Mononuclear cell (primary cell): Measurements from ENCODE around the gene CCDC167. TPM values are rescaled to one million over a fixed set of nuclear protein-coding genes. Genes with fewer than 3 reads are reported as not detected.

Experiments
- H3K27me3 ChIP-seq: 2 replicates; pipeline ENCODE4 v1.6.0; 2011; ENCODE audit warnings: low read length, control low read depth; ENCODE audit not compliant: insufficient read depth
- H3K4me1 ChIP-seq: 2 replicates; pipeline ENCODE4 v1.5.1; 2011; ENCODE audit warnings: mild to moderate bottlenecking, low read length, control low read depth; ENCODE audit not compliant: insufficient read depth
- H3K4me3 ChIP-seq: 2 replicates; pipeline ENCODE4 v1.5.1; 2011; ENCODE audit warnings: mild to moderate bottlenecking, low read length, moderate library complexity
- H3K9me3 ChIP-seq: 2 replicates; pipeline ENCODE4 v1.5.1; 2011; ENCODE audit warnings: low read depth, mild to moderate bottlenecking, control low read depth, low read length
- total RNA-seq: library from RNA; depleted of rRNA; stranded (reverse); fragments of >200 nt; gene quantifications from one replicate; pipeline ENCODE4 v1.2.3, GENCODE V29; 2012

Gene CCDC167
- total RNA-seq, 1 donor: 4.2 TPM

DNA sequence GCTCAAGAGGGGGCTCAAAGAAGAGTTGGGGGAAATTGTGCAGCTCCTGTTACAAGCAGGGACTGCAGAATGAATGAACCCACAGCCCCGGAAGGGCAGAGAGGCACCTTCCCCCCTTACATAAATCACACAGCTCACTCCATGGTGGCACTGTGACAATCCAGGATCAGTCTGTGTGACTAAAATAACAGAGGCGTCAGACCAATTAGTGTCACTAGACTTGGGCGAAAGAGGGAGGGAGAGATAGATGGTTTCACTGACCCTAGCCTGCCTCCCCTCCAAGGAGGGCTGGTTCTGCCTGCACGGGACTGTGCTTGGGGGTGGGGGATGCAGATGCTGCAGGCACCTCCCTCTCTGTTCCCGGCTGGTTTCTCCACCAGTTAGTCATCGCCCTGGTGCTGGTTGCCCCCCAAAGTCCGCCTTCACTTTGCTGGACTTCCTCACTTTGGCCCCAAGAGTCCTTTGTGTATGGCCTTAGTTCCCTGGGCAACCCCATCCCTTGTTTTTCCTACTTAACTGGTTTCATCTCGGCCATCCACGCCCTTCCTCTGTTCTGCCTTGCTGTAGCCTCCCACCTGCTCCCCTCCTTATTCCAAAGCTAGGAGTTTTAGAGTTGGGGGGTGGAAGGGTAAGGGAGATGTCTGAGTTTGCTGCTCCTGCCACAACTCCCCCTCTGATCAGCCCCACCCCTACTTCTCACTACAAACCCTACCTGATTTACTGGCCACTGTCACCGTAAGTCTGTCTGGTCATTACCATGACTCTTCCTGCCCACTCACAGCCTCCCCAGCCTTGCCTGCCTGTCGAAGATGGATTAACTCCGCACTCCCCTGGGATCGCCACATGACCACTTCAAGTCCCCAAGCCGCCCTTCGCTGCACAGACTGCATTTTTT, 17.7 kb downstream of the CCDC167 start:
- H3K4me3 ChIP-seq: no peak overlapping the region
- no peaks in the 10 kb centered on the region for H3K9me3 ChIP-seq
- H3K27me3 ChIP-seq: no peaks in the 10 kb centered on the region
- H3K4me1 ChIP-seq: no peaks in the 10 kb centered on the region

DNA sequence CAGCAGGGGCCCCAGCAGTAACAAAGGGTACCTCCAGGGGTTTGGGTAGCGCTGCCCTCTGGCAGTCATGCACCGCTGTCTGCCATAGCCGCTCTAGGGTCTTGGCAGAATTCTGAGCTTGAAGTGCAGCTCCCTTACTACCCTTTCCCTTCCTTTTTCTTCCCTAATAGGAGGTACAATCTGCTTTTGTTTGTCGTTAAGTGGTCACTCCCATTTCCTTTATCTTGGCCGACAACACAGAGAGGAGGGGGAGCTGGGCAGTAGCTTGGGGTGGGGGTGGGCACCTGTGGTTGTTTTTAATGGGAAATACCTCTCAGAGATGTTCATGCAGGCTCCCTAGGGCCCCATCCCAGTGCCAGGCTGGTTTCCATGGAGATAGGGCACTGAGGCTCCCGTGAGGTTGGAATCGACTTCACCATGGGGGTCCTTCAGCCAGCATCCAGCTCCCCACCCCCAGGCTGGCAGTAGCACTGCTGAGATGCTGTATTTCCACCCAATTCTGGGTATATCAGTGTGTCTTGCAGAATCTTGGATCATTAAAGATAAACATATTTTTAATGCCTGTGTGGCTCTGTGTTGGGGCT, 18.6 kb downstream of the CCDC167 start:
- Histone ChIP-seq H3K27me3 (no peaks in the 10 kb centered on the region), H3K4me1 (no peaks in the 10 kb centered on the region), H3K4me3 (no peak overlapping the region), H3K9me3 (no peaks in the 10 kb centered on the region)

GRCh38 chr6:37480118-37480736, 19.5 kb downstream of the CCDC167 start:
- Histone ChIP-seq H3K4me3 (no peak overlapping the region), H3K27me3 (no peaks in the 10 kb centered on the region), H3K4me1 (no peaks in the 10 kb centered on the region), H3K9me3 (no peaks in the 10 kb centered on the region)

DNA sequence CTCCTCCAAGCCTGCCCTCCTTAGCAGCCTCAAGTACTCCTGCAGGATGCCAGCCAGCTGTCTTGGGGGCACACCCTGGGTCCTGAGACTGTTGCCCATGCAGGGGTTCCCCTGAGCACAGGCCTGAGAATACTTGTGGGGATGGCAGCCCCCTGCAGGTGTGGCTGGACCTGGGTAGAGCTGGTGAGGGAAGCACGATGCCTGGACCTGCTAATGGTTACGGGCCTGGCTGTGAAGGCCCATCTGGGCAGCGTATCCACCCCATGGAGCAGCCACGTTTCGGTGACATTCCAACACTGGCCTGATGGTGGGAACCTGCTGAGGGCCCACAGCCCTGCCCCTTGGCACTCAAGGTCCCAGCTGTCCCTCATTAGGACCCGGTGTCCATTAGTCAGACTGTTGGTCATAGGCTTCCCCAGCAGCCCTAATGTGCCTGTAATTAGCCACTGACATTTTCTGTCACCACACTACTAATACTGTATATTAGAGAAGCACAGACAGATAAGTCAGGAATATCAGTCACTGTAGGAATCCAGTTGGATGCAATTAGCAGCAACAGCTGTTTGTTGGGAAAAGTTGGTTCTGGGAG, 20.3 kb downstream of the CCDC167 start:
- no peaks in the 10 kb centered on the region for H3K9me3 ChIP-seq

GRCh38 chr6:37478827-37479226, 20.9 kb downstream of the CCDC167 start:
- H3K9me3 ChIP-seq: no peaks in the 10 kb centered on the region
- no peak overlapping the region for H3K4me3 ChIP-seq
- H3K27me3 ChIP-seq: no peaks in the 10 kb centered on the region
- H3K4me1 ChIP-seq: no peaks in the 10 kb centered on the region

More for the DNA sequence above, 20.3 kb downstream of the CCDC167 start:
- no peaks in the 10 kb centered on the region for H3K27me3 ChIP-seq
- H3K4me1 ChIP-seq: no peaks in the 10 kb centered on the region
- no peak overlapping the region for H3K4me3 ChIP-seq

DNA sequence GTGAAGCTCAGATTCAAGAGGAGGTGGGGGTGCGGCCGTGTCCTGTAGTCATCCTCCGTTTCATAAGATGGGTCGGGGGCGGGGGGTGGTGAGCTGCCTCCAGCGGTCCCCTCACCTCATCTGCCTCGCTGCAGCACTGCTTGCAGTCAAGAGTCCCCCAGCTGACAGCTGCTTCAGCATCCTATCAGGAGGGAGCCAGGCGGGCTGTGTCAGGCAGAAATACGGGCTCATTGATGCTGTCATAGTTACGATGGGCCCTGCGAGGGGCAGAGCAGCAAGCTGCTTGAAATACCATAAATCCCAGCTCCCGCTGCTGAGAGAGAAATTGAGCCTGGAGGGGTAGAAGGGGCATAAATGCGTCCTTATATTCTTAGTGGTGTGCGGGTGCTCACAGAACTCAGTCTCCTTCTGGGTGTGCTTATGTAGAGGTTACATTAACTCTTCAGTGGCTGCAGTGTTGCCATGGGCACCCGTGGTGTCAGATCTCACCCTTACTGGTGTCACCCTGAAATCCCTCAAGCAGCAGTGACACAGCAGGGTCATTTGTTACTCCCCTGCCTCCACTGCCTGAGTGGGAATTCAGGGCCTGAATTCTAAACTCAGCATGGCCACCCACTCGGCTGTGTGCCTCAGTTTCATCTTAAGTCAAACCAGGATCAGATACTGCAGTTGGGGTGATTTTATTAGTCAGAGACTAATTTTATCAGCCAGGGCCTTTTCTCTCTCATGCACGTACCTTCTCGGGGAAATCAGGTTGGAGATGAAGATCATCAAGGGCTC, 21.8 kb downstream of the CCDC167 start:
- no peaks in the 10 kb centered on the region for H3K4me1 ChIP-seq
- H3K4me3 ChIP-seq: no peak overlapping the region
- H3K9me3 ChIP-seq: no peaks in the 10 kb centered on the region
- H3K27me3 ChIP-seq: no peaks in the 10 kb centered on the region

GRCh38 chr6:37477191-37477590, 22.5 kb downstream of the CCDC167 start:
- no peaks in the 10 kb centered on the region for H3K27me3 ChIP-seq
- no peaks in the 10 kb centered on the region for H3K4me1 ChIP-seq
- no peak overlapping the region for H3K4me3 ChIP-seq
- no peaks in the 10 kb centered on the region for H3K9me3 ChIP-seq

DNA sequence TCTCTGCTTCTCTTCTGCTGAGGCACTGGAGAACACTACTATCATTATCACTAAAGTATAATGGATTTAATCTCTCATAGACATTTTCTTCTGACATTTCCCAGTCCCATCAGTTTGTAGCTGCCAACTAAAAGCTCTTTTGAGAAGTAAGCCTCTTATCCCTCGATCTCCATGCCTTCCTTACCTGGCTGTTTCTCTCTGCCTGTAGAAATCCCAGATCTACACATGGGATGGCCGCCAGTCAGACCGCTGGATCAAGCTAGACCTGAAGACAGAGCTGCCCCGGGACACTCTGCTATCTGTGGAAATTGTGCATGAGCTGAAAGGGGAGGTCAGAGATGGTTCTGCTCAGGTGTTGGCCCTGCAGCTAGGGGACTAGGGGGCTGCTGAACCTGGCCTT, 25.4 kb downstream of the CCDC167 start:
- Histone ChIP-seq H3K4me3 (no peak overlapping the region), H3K9me3 (no peaks in the 10 kb centered on the region), H3K4me1 (no peaks in the 10 kb centered on the region)

DNA sequence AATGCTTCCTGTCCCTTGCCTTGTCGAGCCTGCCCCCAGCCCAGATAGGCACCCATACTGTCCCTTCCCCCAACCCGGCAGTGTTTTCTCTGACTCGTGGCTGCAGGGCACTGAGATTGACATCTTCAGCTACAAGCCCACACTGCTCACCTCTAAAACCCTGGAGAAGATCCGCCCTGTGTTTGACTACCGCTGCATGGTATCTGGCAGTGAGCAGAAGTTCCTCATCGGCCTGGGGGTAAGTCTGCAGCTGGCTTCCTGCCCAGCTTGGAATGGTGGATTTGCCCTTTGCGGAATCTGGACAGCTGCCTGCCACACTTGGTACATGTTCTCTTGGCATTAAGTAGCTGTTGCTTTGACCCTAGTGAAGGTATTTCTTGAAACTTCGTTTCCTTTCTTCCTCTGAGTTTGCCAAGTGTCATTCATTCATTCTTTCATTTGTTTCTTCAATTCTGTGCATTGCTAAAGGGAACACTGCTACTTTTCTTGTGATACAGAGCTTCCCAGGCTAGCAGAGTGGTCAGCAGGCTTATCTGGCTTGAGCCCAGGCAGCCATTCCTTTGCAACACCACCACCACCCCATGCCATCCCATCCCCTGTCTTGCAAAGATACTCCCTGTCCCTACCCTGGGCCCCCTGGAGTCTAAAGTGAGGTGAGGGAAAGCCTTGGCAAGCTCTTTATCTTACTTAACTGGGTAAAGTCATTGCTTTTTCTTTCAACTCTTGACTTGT, 26.2 kb downstream of the CCDC167 start:
- H3K27me3 ChIP-seq: no peaks in the 10 kb centered on the region
- H3K4me3 ChIP-seq: no peak overlapping the region

More for the DNA sequence above, 25.4 kb downstream of the CCDC167 start:
- no peaks in the 10 kb centered on the region for H3K27me3 ChIP-seq

GRCh38 chr6:37467718-37468117, 32.0 kb downstream of the CCDC167 start:
- Histone ChIP-seq H3K4me1 (no peaks in the 10 kb centered on the region), H3K4me3 (no peak overlapping the region), H3K9me3 (peaks cover 4% of the 10 kb centered on the region), H3K27me3 (no peaks in the 10 kb centered on the region)

More for the DNA sequence above, 26.2 kb downstream of the CCDC167 start:
- Histone ChIP-seq H3K9me3 (no peaks in the 10 kb centered on the region), H3K4me1 (no peaks in the 10 kb centered on the region)

- Histone ChIP-seq H3K27me3 (no peaks in the 10 kb centered on the region), H3K9me3 (peaks cover 4% of the 10 kb centered on the region), H3K4me1 (no peaks in the 10 kb centered on the region), H3K4me3 (no peak overlapping the region)
These were observed 36.6 kb downstream of the CCDC167 start for GRCh38 chr6:37463110-37463509.

- H3K9me3 ChIP-seq: no peaks in the 10 kb centered on the region
These were observed 38.9 kb downstream of the CCDC167 start for GRCh38 chr6:37460805-37461204.

DNA sequence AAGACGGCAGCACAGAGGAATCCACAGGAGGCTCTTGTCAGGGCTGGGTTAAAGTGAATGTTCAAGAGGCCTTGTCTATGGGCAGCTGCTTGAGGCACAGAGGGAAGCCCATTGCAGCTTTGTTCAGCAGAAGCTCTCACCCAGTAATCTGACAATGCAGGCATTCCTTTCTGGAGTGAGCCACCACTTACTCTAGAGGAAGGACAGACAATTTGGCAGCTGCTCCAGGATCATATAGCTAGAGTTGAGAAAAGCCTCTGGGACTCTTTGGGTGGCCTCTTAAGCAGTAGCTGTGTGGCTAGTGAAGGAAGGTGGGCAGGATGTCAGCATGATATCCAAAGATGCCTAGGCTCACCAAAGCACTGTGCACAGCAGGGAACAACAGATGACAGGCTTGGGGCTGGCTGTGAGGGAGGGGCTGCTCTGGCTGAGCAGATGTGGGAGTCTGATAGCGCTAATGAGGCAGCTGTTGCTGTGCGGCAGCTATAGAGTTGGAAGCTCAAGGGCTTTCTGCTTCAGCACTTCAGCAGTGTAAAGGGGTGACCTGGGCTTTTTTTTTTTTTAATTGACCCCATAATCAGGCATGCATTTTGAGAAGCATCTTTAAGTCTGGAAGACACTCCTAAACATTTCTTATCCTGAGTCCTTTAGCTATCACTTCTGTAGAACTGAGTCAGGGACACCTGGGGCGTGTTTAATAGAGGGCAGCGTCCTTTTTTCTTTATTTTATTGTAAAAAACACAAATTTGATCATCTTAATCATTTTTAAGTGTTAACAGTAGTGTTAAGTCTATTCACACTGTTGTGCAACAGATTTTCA, 39.5 kb downstream of the CCDC167 start:
- Histone ChIP-seq H3K9me3 (no peaks in the 10 kb centered on the region), H3K27me3 (no peaks in the 10 kb centered on the region), H3K4me3 (no peak overlapping the region), H3K4me1 (no peaks in the 10 kb centered on the region)

More at GRCh38 chr6:37460805-37461204, 38.9 kb downstream of the CCDC167 start:
- Histone ChIP-seq H3K27me3 (no peaks in the 10 kb centered on the region), H3K4me1 (no peaks in the 10 kb centered on the region), H3K4me3 (no peak overlapping the region)
